Bronchus fibroblast of lung (primary cell): ENCODE results near the gene NKX2-1. TPM values are rescaled to one million over a fixed set of nuclear protein-coding genes. Genes with fewer than 3 reads are reported as not detected.

ENCODE experiments used
- total RNA-seq: library from RNA; depleted of rRNA; stranded (reverse); fragments of >200 nt; gene quantifications from 2 replicates; pipeline ENCODE4 v1.2.3, GENCODE V29; 2015

Gene NKX2-1
- not detected in 2 replicates for total RNA-seq

DNA sequence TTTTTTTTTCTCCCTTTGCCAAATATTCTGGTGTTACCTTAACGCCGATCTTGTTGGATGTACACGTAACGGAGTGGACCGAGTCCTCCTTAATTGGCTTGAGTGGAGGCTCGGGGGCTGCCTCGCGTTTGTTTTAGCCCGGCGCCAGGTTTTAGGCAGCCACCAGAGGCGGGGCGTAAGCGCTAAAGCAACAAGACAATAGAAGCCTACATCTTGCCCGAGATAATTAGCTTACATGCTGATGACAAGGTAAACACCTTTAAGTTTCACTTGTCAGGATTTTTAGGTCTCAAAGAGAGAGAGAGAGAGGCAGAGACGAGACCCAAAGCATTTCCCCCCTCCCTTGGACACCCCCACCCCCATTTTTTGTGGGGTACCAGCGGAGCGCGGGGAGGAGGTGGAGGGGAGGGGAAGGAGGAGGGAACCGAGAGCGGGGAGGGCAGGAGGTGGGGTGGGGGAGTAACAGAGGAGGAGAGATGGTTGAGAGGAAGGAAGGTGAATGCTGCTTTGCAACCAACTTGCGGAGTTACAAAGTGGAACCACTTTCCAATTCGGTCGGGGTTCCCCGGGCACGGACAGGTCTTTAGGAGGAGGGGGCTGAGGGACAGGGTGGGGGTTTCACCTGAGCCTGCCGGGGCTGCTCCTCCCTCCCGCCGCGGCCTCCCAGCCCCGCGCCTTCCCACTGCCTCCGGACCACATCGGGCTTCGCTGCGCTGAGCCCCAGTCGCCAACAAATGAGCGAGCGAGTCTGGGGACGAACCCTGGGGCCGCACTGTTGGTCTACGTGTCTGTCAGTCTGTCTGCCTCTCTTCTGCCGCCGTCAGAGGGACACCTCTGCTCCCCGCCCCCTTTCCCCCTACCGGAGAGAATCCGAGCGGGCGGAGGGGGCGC, at the start of gene NKX2-1:
Gene NKX2-1 (minus strand): TSS at position 802 of the 891 bp plus-strand sequence. CDS start 103 bp downstream, at position 699.

Other genes starting within 250 kb of the NKX2-1 start
- gene MBIP, start 199.6 kb downstream of the NKX2-1 start, total RNA-seq, result 5.4 and 9.4 TPM in 2 replicates
- not detected in 2 replicates for gene NKX2-8, start 62.4 kb upstream of the NKX2-1 start, total RNA-seq
- gene PAX9, start 141.6 kb upstream of the NKX2-1 start, total RNA-seq, result 0.17 TPM in 1 of 2 replicates, not detected in the other